ENCODE data around the gene OLIG2.

The OLIG2 gene

DNA sequence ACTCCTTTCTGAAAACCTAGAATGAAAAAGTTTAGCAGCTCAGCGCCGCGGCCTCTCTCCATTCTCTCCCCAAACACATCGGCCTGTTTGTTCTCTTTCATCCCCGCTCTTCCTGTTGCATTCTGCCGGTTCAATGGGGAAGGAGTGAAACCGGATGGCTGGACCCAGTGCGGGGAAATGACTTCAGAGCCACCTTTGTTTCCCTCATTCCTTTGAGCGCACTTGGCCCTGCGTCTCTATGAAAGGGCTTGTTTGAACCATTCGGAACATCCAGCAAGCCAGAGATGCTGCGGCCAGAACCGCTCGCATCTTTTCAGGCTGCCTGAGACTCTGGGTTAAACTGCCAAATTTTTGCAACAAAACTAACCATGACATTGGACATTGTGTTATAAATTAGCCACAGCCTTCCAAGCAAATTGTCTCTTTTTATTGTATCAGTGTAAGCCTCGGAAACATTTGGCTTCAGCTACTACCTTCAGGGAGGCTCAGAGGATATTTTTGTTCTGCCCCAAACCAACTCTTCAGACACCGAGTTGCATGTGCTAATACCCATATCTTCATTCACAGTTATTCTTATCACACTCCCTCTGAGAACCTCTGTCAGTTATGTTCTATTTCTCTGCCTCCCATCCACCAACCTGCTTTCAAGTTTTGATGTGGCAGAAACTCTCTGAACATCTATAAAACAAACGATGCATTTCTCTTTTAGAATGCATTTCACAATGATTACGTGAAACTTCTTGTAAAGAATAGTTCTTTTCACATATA, 39.1 kb downstream of the OLIG2 start:
- DNase-seq (ENCODE audit: low read depth) = no peak

DNA sequence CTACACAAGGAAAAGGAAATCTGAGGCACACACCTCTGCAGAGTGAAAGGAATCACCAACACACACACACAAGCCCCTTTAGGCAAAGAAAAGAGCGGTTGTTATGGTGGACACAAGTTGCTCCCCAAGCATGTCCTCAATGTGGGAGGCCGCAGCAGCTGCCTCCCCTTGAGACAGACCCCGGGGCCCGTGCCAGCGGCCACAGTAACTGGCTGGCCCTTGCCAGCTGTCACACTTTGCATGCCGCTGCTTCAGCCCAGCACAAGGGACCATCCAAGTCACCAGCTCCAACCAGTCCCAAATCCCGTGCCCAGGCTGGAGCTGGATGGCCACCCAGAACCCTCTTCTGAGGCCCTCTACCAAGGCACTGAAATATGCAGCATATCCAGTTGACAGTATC, 41.3 kb downstream of the OLIG2 start:
- no peak for DNase-seq (ENCODE audit: low read depth)

DNA sequence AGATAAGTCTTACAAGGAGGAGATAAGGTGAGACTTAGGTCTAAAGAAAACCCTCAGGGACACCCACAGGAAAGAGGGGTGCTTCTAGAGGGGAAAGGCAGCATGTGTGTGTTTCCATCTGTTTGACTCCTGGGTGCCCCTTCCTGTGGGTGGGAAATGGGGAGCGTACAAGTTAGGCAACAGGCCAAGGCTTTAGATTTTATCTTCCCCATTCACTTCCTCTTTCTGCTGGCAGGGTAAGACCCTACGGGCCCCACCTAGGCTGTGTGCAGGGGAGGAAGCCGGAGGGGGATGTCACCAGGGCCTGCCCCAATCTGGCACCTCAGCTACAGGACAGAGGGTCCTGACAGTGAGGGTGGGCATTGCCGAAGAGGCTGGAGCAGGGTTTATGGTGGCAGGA, 41.7 kb downstream of the OLIG2 start:
- no peak for DNase-seq (ENCODE audit: low read depth)

DNA sequence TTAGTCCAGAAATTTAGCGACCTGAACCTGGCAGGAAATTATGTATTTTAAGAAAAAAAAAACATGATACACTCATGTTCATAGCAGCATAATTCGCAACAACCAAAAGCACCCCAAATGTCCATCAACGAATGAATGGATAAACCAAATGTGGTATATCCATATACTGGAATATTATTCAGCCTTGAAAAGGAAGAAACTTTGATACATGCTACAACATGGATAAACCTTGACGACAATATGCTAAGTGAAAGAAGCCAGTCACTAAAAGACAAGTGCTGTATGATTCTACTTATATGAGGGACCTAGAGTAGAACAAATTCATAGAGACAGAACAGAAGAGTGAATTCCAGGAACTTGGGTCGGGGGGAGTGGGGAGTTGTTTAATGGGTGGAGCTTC, 43.5 kb downstream of the OLIG2 start:
- no peak for DNase-seq (ENCODE audit: low read depth)

GRCh38 chr21:33069645-33069993, 43.9 kb downstream of the OLIG2 start:
- DNase-seq (ENCODE audit: low read depth) = no peak

DNA sequence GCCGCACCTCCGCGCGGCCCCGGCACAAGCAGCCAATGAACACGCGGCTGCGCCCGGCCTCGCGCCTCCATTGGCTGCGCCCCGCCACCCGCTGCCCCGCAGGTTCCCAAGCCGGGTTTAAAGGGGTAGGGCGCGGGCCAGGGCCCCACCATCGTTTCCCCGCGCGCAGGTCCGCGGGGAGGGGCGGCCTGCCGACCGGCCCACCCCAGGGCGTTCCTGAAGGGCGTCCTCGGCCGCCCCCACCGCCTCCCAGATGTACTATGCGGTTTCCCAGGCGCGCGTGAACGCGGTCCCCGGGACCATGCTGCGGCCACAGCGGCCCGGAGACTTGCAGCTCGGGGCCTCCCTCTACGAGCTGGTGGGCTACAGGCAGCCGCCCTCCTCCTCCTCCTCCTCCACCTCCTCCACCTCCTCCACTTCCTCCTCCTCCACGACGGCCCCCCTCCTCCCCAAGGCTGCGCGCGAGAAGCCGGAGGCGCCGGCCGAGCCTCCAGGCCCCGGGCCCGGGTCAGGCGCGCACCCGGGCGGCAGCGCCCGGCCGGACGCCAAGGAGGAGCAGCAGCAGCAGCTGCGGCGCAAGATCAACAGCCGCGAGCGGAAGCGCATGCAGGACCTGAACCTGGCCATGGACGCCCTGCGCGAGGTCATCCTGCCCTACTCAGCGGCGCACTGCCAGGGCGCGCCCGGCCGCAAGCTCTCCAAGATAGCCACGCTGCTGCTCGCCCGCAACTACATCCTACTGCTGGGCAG, 44.4 kb downstream of the OLIG2 start, which contains the start of gene OLIG1:
Gene OLIG1 (plus strand): TSS at position 148 of the 750 bp plus-strand sequence. CDS start 106 bp downstream, at position 254.
- DNase-seq (ENCODE audit: low read depth) = no peak

DNA sequence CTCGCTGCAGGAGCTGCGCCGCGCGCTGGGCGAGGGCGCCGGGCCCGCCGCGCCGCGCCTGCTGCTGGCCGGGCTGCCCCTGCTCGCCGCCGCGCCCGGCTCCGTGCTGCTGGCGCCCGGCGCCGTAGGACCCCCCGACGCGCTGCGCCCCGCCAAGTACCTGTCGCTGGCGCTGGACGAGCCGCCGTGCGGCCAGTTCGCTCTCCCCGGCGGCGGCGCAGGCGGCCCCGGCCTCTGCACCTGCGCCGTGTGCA, 44.9 kb downstream of the OLIG2 start:
- no peak for DNase-seq (ENCODE audit: low read depth)

DNA sequence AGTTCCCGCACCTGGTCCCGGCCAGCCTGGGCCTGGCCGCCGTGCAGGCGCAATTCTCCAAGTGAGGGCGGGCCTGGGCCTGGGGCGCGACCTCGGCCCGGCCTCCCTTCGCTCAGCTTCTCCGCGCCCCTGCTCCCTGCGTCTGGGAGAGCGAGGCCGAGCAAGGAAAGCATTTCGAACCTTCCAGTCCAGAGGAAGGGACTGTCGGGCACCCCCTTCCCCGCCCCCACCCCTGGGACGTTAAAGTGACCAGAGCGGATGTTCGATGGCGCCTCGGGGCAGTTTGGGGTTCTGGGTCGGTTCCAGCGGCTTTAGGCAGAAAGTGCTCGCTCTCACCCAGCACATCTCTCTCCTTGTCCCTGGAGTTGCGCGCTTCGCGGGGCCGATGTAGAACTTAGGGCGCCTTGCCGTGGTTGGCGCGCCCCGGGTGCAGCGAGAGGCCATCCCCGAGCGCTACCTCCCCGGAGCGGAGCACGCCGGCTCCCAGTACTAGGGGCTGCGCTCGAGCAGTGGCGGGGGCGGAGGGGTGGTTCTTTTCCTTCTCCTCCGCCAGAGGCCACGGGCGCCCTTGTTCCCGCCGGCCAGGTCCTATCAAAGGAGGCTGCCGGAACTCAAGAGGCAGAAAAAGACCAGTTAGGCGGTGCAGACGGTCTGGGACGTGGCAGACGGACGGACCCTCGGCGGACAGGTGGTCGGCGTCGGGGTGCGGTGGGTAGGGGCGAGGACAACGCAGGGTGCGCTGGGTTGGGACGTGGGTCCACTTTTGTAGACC, 45.4 kb downstream of the OLIG2 start:
- no peak for DNase-seq (ENCODE audit: low read depth)

GRCh38 chr21:33071770-33072306, 46.1 kb downstream of the OLIG2 start:
- DNase-seq (ENCODE audit: low read depth) = no peak

DNA sequence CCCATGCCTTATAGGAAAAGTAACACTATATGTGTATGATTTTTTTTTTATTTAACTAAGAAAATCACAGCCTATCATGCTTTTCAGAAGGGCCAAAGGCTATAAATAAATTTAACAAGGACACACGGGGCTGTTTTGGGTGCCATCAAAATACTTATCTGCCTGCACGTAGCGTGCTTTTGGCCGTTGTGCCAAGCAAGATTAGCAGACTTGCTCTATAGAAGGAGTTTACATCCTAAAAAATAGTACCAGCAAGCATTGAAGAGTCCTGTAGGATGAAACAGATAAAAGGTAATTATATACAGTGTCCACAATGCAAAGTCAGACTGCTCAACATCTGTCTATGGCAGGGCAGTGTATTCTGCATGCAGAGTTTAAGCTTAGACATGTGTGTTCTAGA, 47.9 kb downstream of the OLIG2 start:
- no peak for DNase-seq (ENCODE audit: low read depth)

GRCh38 chr21:33075128-33075527, 49.4 kb downstream of the OLIG2 start:
- DNase-seq (ENCODE audit: low read depth) = no peak

DNA sequence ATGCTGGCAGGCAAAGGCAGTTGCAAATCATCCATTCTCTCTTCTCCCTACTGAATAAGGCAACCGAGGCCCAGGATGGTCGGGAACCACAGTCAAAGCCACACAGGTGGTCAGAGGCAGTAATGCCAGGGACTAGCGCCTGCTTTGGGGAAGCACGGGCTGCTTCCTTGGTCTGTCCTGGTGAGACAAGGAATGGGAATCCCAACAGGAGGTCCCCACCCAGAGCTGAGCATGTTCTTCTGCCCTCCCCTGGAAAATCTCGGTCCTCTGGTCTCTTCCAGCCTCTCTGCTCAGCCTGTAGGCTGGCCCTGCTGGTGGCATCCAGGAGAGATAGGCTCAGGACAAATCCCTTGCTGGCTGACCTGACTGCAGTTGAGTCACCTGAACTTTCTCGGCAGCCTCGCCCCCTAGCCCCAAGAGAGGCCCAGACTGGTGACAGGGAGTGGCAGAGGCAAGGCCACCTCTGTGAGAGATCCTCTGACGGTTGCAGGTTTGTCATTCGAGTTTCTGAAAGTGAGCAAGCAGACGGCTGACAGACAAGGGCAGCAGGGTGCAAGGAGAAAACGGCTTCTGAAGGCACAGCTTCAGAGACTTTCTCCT, 50.0 kb downstream of the OLIG2 start:
- no peak for DNase-seq (ENCODE audit: low read depth)

DNA sequence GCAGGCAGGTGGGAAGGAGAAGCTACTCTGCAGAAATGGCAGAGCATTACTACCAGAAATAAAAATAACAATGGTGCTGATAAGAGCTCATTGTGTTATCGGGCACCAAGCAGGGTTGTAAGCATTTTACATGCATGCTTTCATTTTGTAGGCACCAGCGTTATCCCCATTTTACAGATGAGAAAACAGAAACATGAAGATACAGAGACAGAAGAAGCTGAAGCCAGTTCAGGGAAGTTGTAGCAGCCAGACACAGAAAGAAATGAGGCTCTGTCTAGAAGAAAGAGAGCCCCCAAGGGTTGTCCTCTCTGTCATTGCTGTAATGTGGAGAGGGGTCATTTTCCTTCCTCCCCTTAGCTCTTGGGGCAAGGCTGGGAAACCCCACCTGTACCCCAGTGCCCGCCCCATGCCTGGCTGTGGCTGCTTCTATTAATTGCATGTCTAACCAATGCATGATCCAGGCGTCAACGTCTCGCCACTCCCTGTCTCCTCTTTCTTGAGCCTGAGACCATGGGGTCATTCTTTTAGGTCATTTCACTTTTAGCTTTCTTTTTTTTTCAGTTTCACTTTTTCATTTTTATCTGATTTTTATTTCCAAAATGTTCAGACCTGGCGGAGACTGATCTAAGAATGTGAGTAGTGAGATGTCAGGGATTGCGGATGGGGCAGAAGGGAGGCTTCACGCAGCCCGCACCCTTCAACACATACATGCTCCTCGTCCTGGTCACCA, 51.0 kb downstream of the OLIG2 start:
- no peak for DNase-seq (ENCODE audit: low read depth)
